Keratinocyte (primary cell): ENCODE measurements around the gene KLHL29.

Experiments
- EZH2 ChIP-seq: IDR thresholded peaks from one replicate; pipeline ENCODE4 v1.6.1; 2012; ENCODE audit warnings: inconsistent platforms, mild to moderate bottlenecking, low read length, moderate library complexity
- TF ChIP-seq, protein P1 (sequence below), 3 experiments: IDR thresholded peaks in 1 of 3; conservative IDR thresholded peaks in 1 of 3; optimal IDR thresholded peaks in 1 of 3; 2 replicates in 2 of 3; 3 replicates in 1 of 3; pipeline versions ENCODE3 to v1.5.1; 2011; ENCODE audit warnings: low read length in 3 of 3, mild to moderate bottlenecking in 3 of 3, moderate library complexity in 2 of 3, control low read depth in 1 of 3, inconsistent platforms in 1 of 3; ENCODE audit not compliant: insufficient read depth in 2 of 3; ENCODE audit errors: extremely low read depth in 1 of 3

DNA sequence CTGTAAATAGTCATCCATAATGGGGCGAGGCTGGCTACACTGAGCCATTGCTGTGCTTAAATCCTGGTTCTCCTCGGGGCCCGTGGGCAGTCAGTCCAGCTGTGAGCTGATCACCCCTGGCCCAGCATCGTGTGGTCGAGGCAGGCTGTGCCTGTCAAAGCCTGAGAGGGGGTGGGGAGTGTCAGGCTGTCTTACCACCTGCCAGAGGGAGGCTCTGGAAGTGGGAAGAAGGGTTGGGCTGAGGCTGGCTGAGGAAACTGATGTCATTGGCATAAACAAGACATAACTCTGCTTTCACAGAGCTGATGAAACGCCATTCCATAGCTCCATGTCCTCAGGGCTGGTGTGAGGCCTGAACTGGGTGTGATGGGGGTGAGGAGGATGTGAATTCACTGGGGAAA is 49.7 kb downstream of the KLHL29 start:
- TF ChIP-seq, protein P1, sequence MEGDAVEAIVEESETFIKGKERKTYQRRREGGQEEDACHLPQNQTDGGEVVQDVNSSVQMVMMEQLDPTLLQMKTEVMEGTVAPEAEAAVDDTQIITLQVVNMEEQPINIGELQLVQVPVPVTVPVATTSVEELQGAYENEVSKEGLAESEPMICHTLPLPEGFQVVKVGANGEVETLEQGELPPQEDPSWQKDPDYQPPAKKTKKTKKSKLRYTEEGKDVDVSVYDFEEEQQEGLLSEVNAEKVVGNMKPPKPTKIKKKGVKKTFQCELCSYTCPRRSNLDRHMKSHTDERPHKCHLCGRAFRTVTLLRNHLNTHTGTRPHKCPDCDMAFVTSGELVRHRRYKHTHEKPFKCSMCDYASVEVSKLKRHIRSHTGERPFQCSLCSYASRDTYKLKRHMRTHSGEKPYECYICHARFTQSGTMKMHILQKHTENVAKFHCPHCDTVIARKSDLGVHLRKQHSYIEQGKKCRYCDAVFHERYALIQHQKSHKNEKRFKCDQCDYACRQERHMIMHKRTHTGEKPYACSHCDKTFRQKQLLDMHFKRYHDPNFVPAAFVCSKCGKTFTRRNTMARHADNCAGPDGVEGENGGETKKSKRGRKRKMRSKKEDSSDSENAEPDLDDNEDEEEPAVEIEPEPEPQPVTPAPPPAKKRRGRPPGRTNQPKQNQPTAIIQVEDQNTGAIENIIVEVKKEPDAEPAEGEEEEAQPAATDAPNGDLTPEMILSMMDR (optimal IDR thresholded peaks at IDR 0.05 in 1 of 3, IDR thresholded peaks at IDR 0.05 in 1 of 3, conservative IDR thresholded peaks at IDR 0.05 in 1 of 3; ENCODE audit: extremely low read depth in 1 of 3, insufficient read depth in 2 of 3, low read length in 3 of 3) = no peak
- no peak for TF ChIP-seq EZH2
